Kidney (tissue), 14 donors: Measurements from ENCODE around the gene CST3. TPM values are rescaled to one million over a fixed set of nuclear protein-coding genes. Genes with fewer than 3 reads are reported as not detected.

ENCODE experiments used
- DNase-seq, 5 donors: peaks; one replicate each; pipeline ENCODE4 v3.0.0-alpha.2; 2013 to 2020
- FAIRE-seq: peaks from 2 replicates; lab custom pipeline; 2012; peaks lifted over from hg19 to GRCh38; lab: Jason Lieb, UNC
- H3K27ac ChIP-seq, 2 donors: one replicate each; pipeline ENCODE4 v1.7.0; 2013; ENCODE audit warnings: low read depth in 2 of 2, low read length in 2 of 2, inconsistent platforms in 1 of 2
- H3K27me3 ChIP-seq: one replicate; pipeline ENCODE4 v1.7.1; 2013; ENCODE audit warnings: low read length, inconsistent platforms; ENCODE audit not compliant: control insufficient read depth, insufficient read depth
- H3K36me3 ChIP-seq, 3 donors: one replicate each; pipeline versions ENCODE4 v1.7.0 to v1.7.1; 2013; ENCODE audit warnings: low read length in 3 of 3, control low read depth in 1 of 3, inconsistent platforms in 1 of 3; ENCODE audit not compliant: insufficient read depth in 3 of 3, control insufficient read depth in 2 of 3
- H3K4me1 ChIP-seq, 3 donors: one replicate each; pipeline versions ENCODE4 v1.7.0 to v1.7.1; 2013; ENCODE audit warnings: low read length in 3 of 3, inconsistent platforms in 1 of 3, low read depth in 1 of 3; ENCODE audit not compliant: control insufficient read depth in 2 of 3, insufficient read depth in 2 of 3
- H3K4me3 ChIP-seq, 3 donors: one replicate each; pipeline versions ENCODE4 v1.7.0 to v1.8.1; 2013; ENCODE audit warnings: low read length in 3 of 3, control low read depth in 1 of 3, inconsistent platforms in 1 of 3
- H3K9ac ChIP-seq, 3 donors: one replicate each; pipeline versions ENCODE4 v1.7.0 to v1.7.1; 2013; ENCODE audit warnings: low read length in 3 of 3, control low read depth in 1 of 3, inconsistent platforms in 1 of 3
- H3K9me3 ChIP-seq, 3 donors: one replicate each; pipeline versions ENCODE4 v1.7.0 to v1.7.1; 2013; ENCODE audit warnings: low read length in 3 of 3, control low read depth in 1 of 3, inconsistent platforms in 1 of 3; ENCODE audit not compliant: control insufficient read depth in 2 of 3, insufficient read depth in 1 of 3
- CTCF ChIP-seq: IDR thresholded peaks from 3 replicates; pipeline ENCODE4 v1.5.1; 2012; ENCODE audit warnings: mild to moderate bottlenecking, moderate library complexity, borderline replicate concordance; ENCODE audit not compliant: insufficient read depth; ENCODE audit errors: extremely low read depth
- intact Hi-C: fragments of 100-400 bp; cut with DNase I; formaldehyde crosslinking; loops from one replicate; pipeline ENCODE4 v1.11.1; 2022
- polyA plus RNA-seq: library from polyadenylated mRNA; stranded (reverse); fragments of 350-450 nt; fragmentation: Illumina TruSeq; extraction: RNeasy Lipid Tissue Mini Kit (QIAGEN cat#74804); gene quantifications from one replicate; pipeline ENCODE4 v1.2.3, GENCODE V29; 2014; ENCODE audit warnings: low read depth, low replicate concordance; ENCODE audit not compliant: insufficient read depth
- total RNA-seq: library from RNA; stranded (reverse); fragmentation: NEBNext Ultra II Directional; extraction: Animal tissue kit (Norgen Biotek cat#: 25700); gene quantifications from one replicate; pipeline ENCODE4 v1.2.1, GENCODE V29; 2021
- donor health status: control.
- donor health status: control.
- donor health status: control.
- donor health status: control.
- donor health status: control.
- donor health status: DM: yes; HTN: yes; CAD: no.
- donor health status: Normal renal cell carcinoma (clear cell type).

The CST3 gene
- total and polyA plus RNA-seq, 2 donors from 2014 or later, result 852 to 942 TPM

GRCh38 chr20:23643659-23644058 is 5.9 kb upstream of the CST3 start:
- TF ChIP-seq CTCF, result no peak
- H3K27ac ChIP-seq, result no peak overlapping the region
- DNase-seq, result no peak
- H3K4me3 ChIP-seq, result no peak overlapping the region
- intact Hi-C loops, result no loop called here
- no peak for FAIRE-seq
- no peaks in the 10 kb centered on the region for H3K4me1 ChIP-seq
- no peak overlapping the region for H3K9ac ChIP-seq
- no peaks in the 10 kb centered on the region for H3K27me3 ChIP-seq
- no peaks in the 10 kb centered on the region for H3K36me3 ChIP-seq
- no peaks in the 10 kb centered on the region for H3K9me3 ChIP-seq

- no peaks in the 10 kb centered on the region for H3K27me3 ChIP-seq
- no peak overlapping the region for H3K27ac ChIP-seq
- no peak overlapping the region for H3K9ac ChIP-seq
- H3K4me1 ChIP-seq, result no peaks in the 10 kb centered on the region
- DNase-seq (no peak), FAIRE-seq (no peak)
- intact Hi-C loops, result no loop called here
- no peaks in the 10 kb centered on the region for H3K36me3 ChIP-seq
- H3K9me3 ChIP-seq, result no peaks in the 10 kb centered on the region
- H3K4me3 ChIP-seq, result no peak overlapping the region
- TF ChIP-seq CTCF, result no peak
Measured at GRCh38 chr20:23641936-23642751, 4.4 kb upstream of the CST3 start.

GRCh38 chr20:23640671-23641667 is 3.2 kb upstream of the CST3 start:
- no peaks in the 10 kb centered on the region for H3K36me3 ChIP-seq
- no peak for FAIRE-seq
- H3K27me3 ChIP-seq, result no peaks in the 10 kb centered on the region
- no peak overlapping the region for H3K4me3 ChIP-seq
- H3K9ac ChIP-seq, result no peak overlapping the region
- peaks cover 2 to 11% (median 9%) of the 10 kb centered on the region in 3 donors for H3K4me1 ChIP-seq
- TF ChIP-seq CTCF, result no peak
- peak in 1 of 5 donors; percentile 31 for DNase-seq
- intact Hi-C loops, result no loop called here
- no peak overlapping the region for H3K27ac ChIP-seq
- no peaks in the 10 kb centered on the region for H3K9me3 ChIP-seq
